A549 (cell line): Measurements from ENCODE around the gene SLC7A10. TPM values are rescaled to one million over a fixed set of nuclear protein-coding genes. Genes with fewer than 3 reads are reported as not detected.
A peak's percentile ranks its signal among the peaks of the same experiment; 100 is the strongest.

ENCODE experiments used
- ATAC-seq, 2 experiments: fragments of 200-7000 bp in 1 of 2; fragments of >200 bp in 1 of 2; cut with Nextera tagmentation in 1 of 2; cut with Tn5 transposase in 1 of 2; 3 replicates each; pipeline versions ENCODE4 v1.8.0 to v1.9.1; 2018 to 2020; ENCODE audit warnings: mild to moderate bottlenecking in 1 of 2, moderate library complexity in 1 of 2
- CTCF ChIA-PET: fragments of 300-600 bp; sonication (Branson Sonifier 250); formaldehyde crosslinking; extraction: SDS; loops from one replicate; lab custom pipeline; 2021; ENCODE audit warnings: antibody characterized with exemption, inconsistent platforms; lab: Yijun Ruan, JAX
- POLR2A ChIA-PET: fragments of 350-600 bp; formaldehyde crosslinking; extraction: SDS; loops from one replicate; lab custom pipeline; 2021; ENCODE audit warnings: antibody characterized with exemption, inconsistent platforms; lab: Yijun Ruan, JAX
- DNase-seq, 2 experiments: peaks; one replicate each; pipeline versions ENCODE4 v3.0.0 to v3.0.0-alpha.2; 2011 to 2016; ENCODE audit warnings: low read depth in 1 of 2, low spot score in 1 of 2
- FAIRE-seq: peaks from 2 replicates; lab custom pipeline; 2011; peaks lifted over from hg19 to GRCh38; lab: Jason Lieb, UNC
- H3K27ac ChIP-seq, 2 experiments: fragments of >200 bp; sonication (Bioruptor Twin); formaldehyde crosslinking; 3 replicates each; pipeline ENCODE4 v1.5.1; 2016 to 2017
- H3K4me1 ChIP-seq: fragments of >200 bp; sonication (Bioruptor Twin); formaldehyde crosslinking; 3 replicates; pipeline ENCODE4 v1.6.1; 2016
- H3K4me2 ChIP-seq: fragments of >200 bp; sonication (Bioruptor Twin); formaldehyde crosslinking; 3 replicates; pipeline ENCODE4 v1.6.1; 2016
- H3K4me3 ChIP-seq: fragments of >200 bp; sonication (Bioruptor Twin); formaldehyde crosslinking; 3 replicates; pipeline ENCODE4 v1.5.1; 2016
- H3K9me3 ChIP-seq: fragments of >200 bp; sonication (Bioruptor Twin); formaldehyde crosslinking; 3 replicates; pipeline ENCODE4 v1.6.1; 2016
- BHLHE40 ChIP-seq: IDR thresholded peaks from 2 replicates; pipeline ENCODE4 v1.6.1; 2012; ENCODE audit warnings: low read depth, low read length, inconsistent platforms
- CTCF ChIP-seq: fragments of >200 bp; sonication (Bioruptor Twin); formaldehyde crosslinking; IDR thresholded peaks from 3 replicates; pipeline ENCODE4 v1.5.1; 2016
- ESRRA ChIP-seq: fragments of 150-350 bp; IDR thresholded peaks from 2 replicates; pipeline ENCODE4 v1.6.1; 2014; ENCODE audit warnings: mild to moderate bottlenecking, low read length, borderline replicate concordance
- FOSB ChIP-seq: fragments of 250-450 bp; sonication (Bioruptor Pico); IDR thresholded peaks from 2 replicates; pipeline ENCODE4 v1.5.0; 2020; ENCODE audit warnings: mild to moderate bottlenecking, moderate library complexity
- GATA3 ChIP-seq: IDR thresholded peaks from 2 replicates; pipeline ENCODE4 v1.6.1; 2012; ENCODE audit warnings: borderline replicate concordance
- HDAC2 ChIP-seq: fragments of 200-600 bp; sonication (generic); IDR thresholded peaks from 2 replicates; pipeline ENCODE4 v1.6.1; 2016
- HEYL ChIP-seq: fragments of 250-450 bp; sonication (Bioruptor Pico); IDR thresholded peaks from 2 replicates; pipeline ENCODE4 v1.8.0; 2021; ENCODE audit warnings: mild to moderate bottlenecking, moderate library complexity
- HOXA7 ChIP-seq: fragments of 250-450 bp; sonication (Bioruptor Pico); IDR thresholded peaks from 2 replicates; pipeline ENCODE4 v1.5.0; 2020; ENCODE audit warnings: mild to moderate bottlenecking, moderate library complexity
- JUNB ChIP-seq: fragments of >200 bp; sonication (Bioruptor Twin); formaldehyde crosslinking; IDR thresholded peaks from 2 replicates; pipeline ENCODE4 v1.6.1; 2016
- KDM5A ChIP-seq: fragments of 200-600 bp; sonication (generic); IDR thresholded peaks from 2 replicates; pipeline ENCODE4 v1.6.1; 2016; ENCODE audit warnings: antibody characterized with exemption, mild to moderate bottlenecking
- MYC ChIP-seq: IDR thresholded peaks from 2 replicates; pipeline ENCODE4 v1.6.1; 2012; ENCODE audit warnings: mild to moderate bottlenecking, inconsistent platforms, low read length, improper control_type of control experiment, borderline replicate concordance
- NPAS2 ChIP-seq: fragments of 250-450 bp; sonication (Bioruptor Pico); IDR thresholded peaks from 2 replicates; pipeline ENCODE4 v1.8.0; 2022; ENCODE audit warnings: mild to moderate bottlenecking, moderate library complexity, borderline replicate concordance
- POLR2AphosphoS2 ChIP-seq: conservative IDR thresholded peaks from 2 replicates; pipeline ENCODE4 v1.6.1; 2012; ENCODE audit warnings: low read length, improper control_type of control experiment, inconsistent platforms
- RAD21 ChIP-seq, 2 experiments: fragments of >200 bp in 1 of 2; sonication (Bioruptor Twin) in 1 of 2; formaldehyde crosslinking in 1 of 2; IDR thresholded peaks in 1 of 2; conservative IDR thresholded peaks in 1 of 2; 2 replicates in 1 of 2; 3 replicates in 1 of 2; pipeline ENCODE4 v1.6.1; 2012 to 2018; ENCODE audit warnings: inconsistent platforms in 1 of 2
- RCOR1 ChIP-seq: fragments of 150-350 bp; IDR thresholded peaks from 2 replicates; pipeline ENCODE4 v1.6.1; 2014; ENCODE audit warnings: antibody characterized with exemption, low read length, low read depth
- RFX5 ChIP-seq: fragments of 450-650 bp; IDR thresholded peaks from 2 replicates; pipeline ENCODE4 v1.7.1; 2014; ENCODE audit warnings: antibody characterized with exemption, mild to moderate bottlenecking, moderate library complexity
- SMC3 ChIP-seq: fragments of >200 bp; sonication (Bioruptor Twin); formaldehyde crosslinking; IDR thresholded peaks from 3 replicates; pipeline ENCODE4 v1.6.1; 2018; ENCODE audit warnings: inconsistent platforms
- SREBF2 ChIP-seq: fragments of 450-650 bp; IDR thresholded peaks from 2 replicates; pipeline ENCODE4 v1.6.1; 2014; ENCODE audit warnings: mild to moderate bottlenecking, moderate library complexity
- TP53 ChIP-seq: fragments of 250-450 bp; sonication (Bioruptor Pico); IDR thresholded peaks from 2 replicates; pipeline ENCODE4 v1.5.0; 2021; ENCODE audit warnings: mild to moderate bottlenecking, moderate library complexity
- WGBS: methylation state at CpG from one replicate; pipeline ENCODE4 v1.1.6; 2017; ENCODE audit errors: missing lambda C conversion rate; 5-methylcytosine and 5-hydroxymethylcytosine counted together
- polyA plus RNA-seq, 4 experiments: library from polyadenylated mRNA; depleted of rRNA in 3 of 4; stranded (reverse); fragments of >200 nt; fragmentation: RNase III in 1 of 4; extraction: RNeasy Plus Mini Kit Qiagen cat#74134 plus additional on column Dnase treatment in 1 of 4; gene quantifications; 2 replicates in 3 of 4; 3 replicates in 1 of 4; pipeline ENCODE4 v1.2.3, GENCODE V29; 2011 to 2017
- TF ChIP-seq, protein P1 (sequence below): fragments of 450-650 bp; IDR thresholded peaks from 2 replicates; pipeline ENCODE4 v1.6.1; 2014; ENCODE audit warnings: antibody characterized with exemption
- TF ChIP-seq, protein P2 (sequence below): IDR thresholded peaks from 2 replicates; pipeline ENCODE4 v1.6.1; 2012; ENCODE audit warnings: low read depth, borderline replicate concordance

The SLC7A10 gene
- polyA plus RNA-seq, 2 of the 4 experiments (the other 2 are of a cell fraction): 0.05 to 0.26 TPM

DNA sequence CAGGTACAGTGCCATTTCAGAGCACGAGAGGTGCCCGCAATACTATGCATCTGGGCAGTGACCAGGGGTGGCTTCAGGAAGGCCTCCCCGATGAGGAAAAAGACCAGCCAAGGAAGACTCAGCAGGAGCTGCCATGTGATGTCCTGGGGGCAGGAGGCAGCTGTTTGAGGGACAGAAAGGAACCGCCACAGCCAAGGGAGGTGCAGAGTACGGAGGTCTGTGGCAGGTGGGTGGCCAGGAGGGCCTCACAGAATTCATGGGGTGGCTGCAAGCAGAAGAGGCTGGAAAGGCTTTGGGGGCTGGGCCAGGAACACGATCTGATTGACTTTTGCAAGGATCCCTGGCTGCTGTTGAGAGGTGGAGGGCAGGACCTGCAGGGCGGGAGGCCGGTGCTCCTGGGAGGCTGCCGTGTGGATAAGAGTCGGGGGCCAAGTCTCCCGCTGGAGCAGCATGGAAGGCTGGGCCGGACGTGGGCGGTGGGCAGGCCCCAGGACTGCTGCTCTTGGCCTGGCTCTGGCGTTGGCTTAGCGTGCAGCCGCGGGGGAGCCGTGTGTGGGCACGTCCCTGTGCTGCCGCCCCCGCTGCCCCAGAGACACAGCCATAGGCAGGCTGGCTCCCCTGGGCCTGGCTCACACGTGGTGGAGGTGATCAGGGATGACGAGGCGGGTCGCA, 47.6 kb upstream of the SLC7A10 start:
- 88% methylated on average over 26 of the region's 26 CpGs for WGBS
- Histone ChIP-seq H3K4me2 (no peak overlapping the region), H3K27ac (peak overlapping the region in 1 of 2 experiments; percentile 76; a peak in 4 of 6 replicates), H3K9me3 (no peaks in the 10 kb centered on the region), H3K4me3 (no peak overlapping the region), H3K4me1 (peaks cover 29% of the 10 kb centered on the region)
- ChIA-PET POLR2A (interaction anchor here (1.2 kb wide), 1 partner anchor 29 kb away, joined by 4 read pairs; the partner anchor contains the start of gene CEBPA), CTCF (interaction anchor here (0.8 to 4.2 kb wide), 5 partner anchors 29 to 133 kb away, joined by 3 to 15 read pairs (median 3); partner anchors contain the start of genes CEBPA and CEBPG)
- no peak for TF ChIP-seq TP53 (CRISPR knock-in tag)
- TF ChIP-seq JUNB: no peak
- no peak for TF ChIP-seq SMC3
- no peak for TF ChIP-seq RAD21 (conservative IDR thresholded peaks at IDR 0.05 in 1 of 2, IDR thresholded peaks at IDR 0.05 in 1 of 2)
- TF ChIP-seq, protein P1, sequence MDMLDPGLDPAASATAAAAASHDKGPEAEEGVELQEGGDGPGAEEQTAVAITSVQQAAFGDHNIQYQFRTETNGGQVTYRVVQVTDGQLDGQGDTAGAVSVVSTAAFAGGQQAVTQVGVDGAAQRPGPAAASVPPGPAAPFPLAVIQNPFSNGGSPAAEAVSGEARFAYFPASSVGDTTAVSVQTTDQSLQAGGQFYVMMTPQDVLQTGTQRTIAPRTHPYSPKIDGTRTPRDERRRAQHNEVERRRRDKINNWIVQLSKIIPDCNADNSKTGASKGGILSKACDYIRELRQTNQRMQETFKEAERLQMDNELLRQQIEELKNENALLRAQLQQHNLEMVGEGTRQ: no peak
- no peak for TF ChIP-seq KDM5A
- no peak for TF ChIP-seq FOSB (CRISPR knock-in tag)
- TF ChIP-seq ESRRA: no peak
- no peak for TF ChIP-seq MYC
- no peak for TF ChIP-seq NPAS2 (CRISPR knock-in tag)
- no peak for TF ChIP-seq SREBF2
- no peak for TF ChIP-seq RFX5
- no peak for TF ChIP-seq POLR2AphosphoS2
- no peak for TF ChIP-seq RCOR1
- TF ChIP-seq HOXA7 (CRISPR knock-in tag): no peak
- TF ChIP-seq CTCF: no peak
- no peak for TF ChIP-seq HDAC2
- DNase-seq (no peak), FAIRE-seq (peak; percentile 23), ATAC-seq (no peak; a peak in 1 of 6 replicates)

GRCh38 chr19:33271246-33272021, 45.8 kb upstream of the SLC7A10 start:
- Histone ChIP-seq H3K4me1 (peaks cover 29% of the 10 kb centered on the region), H3K9me3 (no peaks in the 10 kb centered on the region), H3K4me2 (no peak overlapping the region), H3K4me3 (no peak overlapping the region), H3K27ac (no peak overlapping the region)
- ChIA-PET CTCF (interaction anchor here (0.6 to 7.0 kb wide), 12 partner anchors 10 to 472 kb away, joined by 3 to 35 read pairs (median 6); partner anchors contain the start of gene CEBPA), POLR2A (interaction anchor here (0.7 to 1.3 kb wide), 2 partner anchors 20 to 31 kb away, joined by 3 to 6 read pairs; partner anchors contain the start of gene CEBPA)
- TF ChIP-seq SMC3 (no peak), GATA3 (no peak), NPAS2 (CRISPR knock-in tag) (no peak), KDM5A (no peak), BHLHE40 (0 out of 2 replicates have a peak, but pooled peaks have one; percentile 1), HEYL (CRISPR knock-in tag) (no peak)
- TF ChIP-seq, protein P1: no peak
- TF ChIP-seq, protein P2, sequence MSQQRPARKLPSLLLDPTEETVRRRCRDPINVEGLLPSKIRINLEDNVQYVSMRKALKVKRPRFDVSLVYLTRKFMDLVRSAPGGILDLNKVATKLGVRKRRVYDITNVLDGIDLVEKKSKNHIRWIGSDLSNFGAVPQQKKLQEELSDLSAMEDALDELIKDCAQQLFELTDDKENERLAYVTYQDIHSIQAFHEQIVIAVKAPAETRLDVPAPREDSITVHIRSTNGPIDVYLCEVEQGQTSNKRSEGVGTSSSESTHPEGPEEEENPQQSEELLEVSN: no peak
- WGBS: 82% methylated on average over 12 of the region's 12 CpGs
- DNase-seq (no peak), ATAC-seq (no peak), FAIRE-seq (peak; percentile 49)
